ENCODE results near the gene NDRG3.
"Not testable (repeated sequence)": the region's sequence is repeated elsewhere in the genome, so short reads cannot be mapped to it uniquely, and the experiment has no call there.

Gene NDRG3

DNA sequence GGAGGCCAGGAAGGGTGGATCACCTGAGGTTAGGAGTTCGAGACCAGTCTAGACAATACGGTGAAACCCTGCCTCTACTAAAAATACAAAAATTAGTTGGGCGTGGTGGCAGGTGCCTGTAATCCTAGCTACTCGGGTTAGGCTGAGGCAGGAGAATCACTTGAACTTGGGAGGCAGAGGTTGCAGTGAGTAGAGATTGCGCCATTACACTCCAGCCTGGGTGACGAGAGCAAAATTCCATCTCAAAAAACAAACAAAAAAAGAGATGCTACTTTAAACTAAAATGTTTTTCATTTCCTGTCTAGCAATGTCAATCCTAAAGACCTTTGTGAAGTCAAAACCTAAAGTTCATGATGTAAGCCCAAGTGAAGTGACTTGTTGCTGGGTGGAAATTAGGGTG is 14.8 kb upstream of the NDRG3 start:
- DNase-seq (ENCODE audit: low read depth) = no peak

DNA sequence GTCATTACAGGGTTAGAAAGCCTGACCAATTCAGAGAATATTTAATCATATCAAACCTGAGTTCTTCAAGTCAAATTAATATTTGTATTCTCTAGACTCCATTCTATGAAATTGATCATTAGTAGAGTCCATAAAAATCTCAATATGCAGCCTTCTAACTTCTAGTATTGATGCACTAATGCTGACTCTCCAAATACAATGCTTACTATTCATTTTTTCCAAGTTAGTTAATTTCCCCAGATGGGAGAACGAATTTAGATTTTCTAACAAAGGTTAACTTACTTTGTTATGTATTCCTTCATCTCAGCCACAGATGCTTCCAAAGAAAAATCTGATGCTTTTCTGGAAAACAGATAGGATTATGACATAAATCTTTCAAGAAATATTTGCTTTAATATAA is 12.4 kb upstream of the NDRG3 start:
- no peak for DNase-seq (ENCODE audit: low read depth)

DNA sequence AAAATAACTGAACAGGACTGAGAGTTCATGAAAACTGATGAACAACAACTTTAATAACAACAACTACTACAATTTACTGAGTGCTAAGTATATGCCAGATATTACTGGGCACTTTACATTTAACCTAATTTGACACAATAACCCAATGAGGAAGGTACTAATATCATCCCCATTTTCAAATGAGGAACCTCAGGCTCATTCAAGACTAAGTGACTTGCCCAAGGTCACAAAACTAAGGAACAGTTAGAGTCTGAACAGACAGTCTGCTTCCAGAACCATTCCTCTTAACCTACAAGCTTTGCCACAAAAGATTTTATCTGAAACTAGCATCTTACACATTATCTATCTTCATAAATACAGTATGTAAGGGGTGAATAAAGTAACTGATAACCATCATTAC is 10.6 kb upstream of the NDRG3 start:
- DNase-seq (ENCODE audit: low read depth) = no peak

DNA sequence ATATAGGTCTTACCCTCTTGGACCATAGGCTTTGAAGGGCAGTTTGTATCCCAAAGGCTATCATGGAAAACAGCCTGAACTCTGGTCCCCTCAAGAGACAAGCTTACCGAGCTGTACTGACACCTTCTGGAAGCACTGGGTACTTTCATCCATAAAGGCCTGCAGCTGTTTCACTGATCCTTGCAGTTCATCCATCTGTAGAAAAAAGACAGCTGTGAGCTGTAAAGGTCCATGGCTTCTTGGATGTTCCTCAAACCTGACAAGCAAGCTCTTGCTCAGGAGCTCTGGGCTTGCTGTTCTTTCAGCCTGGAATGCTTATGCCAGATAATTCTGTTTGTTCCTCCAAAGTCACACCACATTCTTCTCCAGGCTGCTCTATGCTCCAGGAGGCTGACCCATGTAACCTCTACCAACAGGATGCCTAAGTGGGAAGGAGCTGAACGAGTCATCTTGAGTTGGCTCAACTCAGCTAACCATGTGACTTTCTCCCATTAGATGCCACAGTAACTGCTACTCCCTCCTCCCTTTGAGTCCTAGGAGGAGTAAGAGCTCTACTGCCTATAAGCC is 8.8 kb upstream of the NDRG3 start:
- DNase-seq (ENCODE audit: low read depth) = peak; percentile 71

DNA sequence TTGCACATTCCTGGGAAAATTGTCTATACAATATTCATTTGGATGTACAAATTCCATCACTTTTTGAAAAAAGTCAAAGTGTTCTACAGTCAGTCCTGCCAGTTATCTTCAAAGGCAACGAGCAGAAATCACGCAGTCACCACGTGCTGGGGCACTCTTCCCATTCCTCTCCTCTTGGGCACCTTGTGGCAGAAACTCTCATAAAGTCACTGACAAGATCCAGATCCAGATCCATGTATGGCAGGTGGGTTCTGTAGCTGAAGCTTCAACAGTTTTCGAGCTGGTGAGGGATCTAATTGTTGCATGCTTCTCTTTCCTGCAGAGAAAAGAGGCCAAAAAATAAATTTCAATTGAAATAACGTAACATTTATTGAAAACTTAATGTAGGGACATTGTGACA is 6.7 kb upstream of the NDRG3 start:
- no peak for DNase-seq (ENCODE audit: low read depth)

DNA sequence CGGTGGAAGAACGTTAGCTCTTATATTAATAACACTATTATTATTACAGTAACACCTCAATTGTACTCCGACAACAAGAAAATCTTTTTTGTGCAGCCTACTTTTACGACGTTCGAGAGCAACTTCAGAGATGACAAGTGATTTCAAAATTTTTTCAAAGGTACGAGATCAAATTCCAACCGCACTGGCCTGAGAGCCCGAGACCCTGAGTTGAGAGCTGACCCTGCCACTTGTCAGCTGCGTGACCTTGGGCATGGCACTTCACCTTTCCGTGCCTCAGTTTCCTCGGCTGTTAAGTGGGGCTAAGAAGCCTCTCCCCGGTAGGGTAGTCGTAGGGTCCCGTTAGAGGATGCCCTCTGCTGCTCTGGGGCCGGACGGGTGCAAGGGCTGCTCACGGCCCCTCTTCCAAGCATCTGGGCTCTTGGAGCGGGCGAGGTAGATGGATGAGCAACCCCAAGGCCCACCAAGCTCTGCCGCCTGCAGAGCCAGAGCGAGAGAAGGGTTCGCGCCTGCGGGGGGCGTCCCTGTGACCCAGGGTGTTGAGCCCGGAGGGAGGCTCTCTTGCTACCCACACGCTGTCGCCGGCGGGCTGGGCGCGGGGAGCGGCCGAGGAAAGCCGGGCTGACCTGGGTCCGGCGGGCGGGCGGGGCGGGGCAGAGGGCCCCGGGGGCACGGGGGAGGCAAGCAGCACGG is 510 bp downstream of the NDRG3 start:
- DNase-seq (ENCODE audit: low read depth) = no peak

DNA sequence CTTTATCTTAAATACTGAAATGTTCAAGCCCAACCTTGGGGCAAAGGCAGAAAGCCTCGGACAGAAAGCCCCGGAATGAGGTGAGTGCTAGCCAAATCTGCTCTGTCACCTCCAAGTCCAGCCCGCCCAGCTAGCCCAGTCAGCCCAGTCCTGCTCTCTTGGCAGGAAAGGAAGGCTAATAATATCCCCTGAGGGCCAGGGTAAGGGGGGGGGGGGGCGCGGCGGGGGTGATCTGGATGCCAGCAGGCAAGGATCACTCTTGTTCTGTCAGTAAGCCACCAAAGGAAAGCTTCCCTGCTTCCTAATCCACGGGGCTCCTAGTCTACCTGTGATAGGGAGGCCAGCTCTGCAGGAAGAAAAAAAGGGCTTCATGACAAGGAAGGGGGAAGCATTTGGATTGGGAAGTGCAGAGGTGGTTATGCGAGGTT is 1.1 kb downstream of the NDRG3 start:
- DNase-seq (ENCODE audit: low read depth) = peak; percentile 43

DNA sequence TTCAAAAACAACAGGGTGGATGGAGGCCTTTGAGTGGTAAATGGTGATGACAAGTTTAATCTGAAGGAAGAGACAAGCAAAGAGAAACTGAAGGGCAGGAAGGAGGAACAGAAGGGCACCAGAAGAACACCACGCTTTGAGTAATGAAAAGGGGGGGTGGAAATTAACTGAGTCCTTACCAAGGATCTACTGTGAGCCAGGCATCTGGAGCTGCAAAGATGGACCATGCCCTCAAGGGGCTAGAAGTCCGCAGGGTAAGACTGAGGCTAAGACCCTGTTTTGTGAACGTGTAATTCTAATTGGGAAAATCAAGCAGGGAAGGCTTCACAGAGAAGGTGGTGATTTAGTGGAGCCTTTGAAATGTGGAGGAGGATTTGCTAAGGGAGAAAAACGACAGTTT is 1.6 kb downstream of the NDRG3 start:
- no peak for DNase-seq (ENCODE audit: low read depth)

DNA sequence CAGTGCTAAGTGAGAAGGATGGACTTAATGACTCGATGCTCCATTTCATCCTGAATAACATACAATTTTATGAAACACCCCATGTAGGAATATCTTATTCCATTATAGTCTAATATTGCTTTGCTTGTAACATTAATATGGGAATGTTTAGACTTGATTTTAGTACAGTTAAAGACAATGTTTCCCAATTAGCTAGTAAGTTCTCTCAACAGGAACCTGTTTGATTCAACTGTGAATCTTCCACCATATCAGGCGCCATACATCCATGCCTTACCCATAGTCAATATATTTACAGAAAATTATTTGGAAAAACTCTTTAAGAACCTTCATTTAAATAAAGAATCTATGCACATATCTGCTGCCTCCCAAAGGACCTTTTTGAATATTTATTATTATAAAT is 3.3 kb downstream of the NDRG3 start:
- no peak for DNase-seq (ENCODE audit: low read depth)

DNA sequence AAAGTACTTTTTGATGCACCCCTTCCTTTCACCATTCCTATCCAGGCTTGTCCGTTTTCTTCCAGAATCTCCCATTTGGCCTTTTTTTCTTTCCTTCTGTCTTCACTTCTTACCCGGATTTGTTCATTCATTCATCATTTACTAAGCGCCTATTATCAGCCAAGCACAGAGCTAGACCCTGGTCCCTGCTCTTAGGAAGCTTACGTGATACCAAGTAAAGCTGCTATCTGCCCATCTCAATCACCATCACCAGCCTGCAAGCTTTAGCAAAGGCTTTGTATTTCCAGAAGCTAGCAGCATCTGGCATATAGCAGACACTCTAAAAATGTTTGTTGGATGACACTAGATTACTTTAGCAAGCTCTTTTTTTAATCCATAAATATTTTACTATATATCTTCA is 4.8 kb downstream of the NDRG3 start:
- no peak for DNase-seq (ENCODE audit: low read depth)

DNA sequence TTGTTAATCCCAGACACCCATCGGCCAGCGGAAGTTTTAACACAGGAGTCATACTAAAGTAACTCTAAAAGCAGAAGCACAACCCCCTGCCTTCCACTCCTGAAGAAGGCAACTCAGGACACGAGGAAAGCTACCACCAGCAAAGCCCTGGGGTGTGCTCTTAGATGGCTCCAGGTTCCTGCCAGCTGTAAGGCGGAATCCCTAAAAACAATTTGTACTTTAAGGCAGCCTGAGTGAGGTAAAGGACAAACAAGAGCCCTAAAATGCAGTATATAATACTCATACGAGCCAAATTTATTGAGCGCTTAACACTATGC is 8.7 kb downstream of the NDRG3 start:
- no peak for DNase-seq (ENCODE audit: low read depth)

DNA sequence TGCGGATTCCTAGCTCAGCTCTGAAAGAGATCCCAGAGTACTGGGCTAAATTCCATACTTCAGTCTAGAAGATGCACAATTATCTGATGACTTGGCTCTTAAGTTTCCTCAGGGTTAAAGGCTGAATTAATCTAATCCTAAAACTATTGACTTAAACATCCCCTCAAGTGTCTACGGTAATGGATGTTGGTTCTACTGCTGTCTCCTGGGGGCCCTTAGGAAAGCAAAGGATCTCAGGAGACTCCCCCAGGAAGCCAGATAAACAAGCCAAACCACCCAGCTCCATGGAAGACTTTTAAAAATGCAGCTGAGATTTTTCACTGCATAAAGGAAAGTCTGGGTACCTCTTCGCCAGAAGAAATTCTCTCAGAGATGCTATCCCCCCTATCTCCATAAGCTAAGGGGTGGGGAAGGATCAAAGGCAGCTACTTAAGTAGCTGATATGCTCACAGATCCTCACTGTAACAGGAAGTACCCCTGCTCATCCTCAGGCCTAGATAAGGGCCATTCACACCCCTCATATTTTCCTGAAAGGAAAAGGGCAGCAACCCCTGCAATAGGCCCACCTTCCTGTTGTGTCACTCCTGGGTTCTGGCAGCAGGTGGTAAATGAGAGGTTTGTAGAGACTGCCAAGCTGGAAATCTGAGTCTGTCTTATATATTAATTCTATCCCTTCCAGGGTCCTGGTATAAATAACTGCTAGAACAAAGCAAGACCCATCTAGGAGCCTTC is 9.3 kb downstream of the NDRG3 start:
- no peak for DNase-seq (ENCODE audit: low read depth)

DNA sequence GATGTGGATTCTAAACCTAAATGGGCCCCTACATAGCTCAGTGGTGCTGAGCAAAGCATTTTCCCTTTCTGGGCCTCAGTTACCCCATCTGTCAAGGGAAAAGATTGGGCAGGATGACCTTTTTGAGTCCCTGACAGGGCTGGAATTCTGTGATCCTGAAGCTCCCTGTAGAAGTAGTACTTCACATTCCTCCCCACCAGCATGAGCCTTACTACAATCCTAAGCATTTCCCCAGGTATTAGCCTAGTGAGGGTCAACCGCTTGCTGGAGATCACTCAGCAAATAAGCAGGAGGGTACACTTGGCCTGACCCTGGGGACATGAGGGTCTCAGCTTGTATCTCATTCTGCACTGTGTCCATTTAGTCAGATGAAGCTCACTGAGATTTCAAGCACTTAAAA is 13.4 kb downstream of the NDRG3 start:
- DNase-seq (ENCODE audit: low read depth) = no peak

DNA sequence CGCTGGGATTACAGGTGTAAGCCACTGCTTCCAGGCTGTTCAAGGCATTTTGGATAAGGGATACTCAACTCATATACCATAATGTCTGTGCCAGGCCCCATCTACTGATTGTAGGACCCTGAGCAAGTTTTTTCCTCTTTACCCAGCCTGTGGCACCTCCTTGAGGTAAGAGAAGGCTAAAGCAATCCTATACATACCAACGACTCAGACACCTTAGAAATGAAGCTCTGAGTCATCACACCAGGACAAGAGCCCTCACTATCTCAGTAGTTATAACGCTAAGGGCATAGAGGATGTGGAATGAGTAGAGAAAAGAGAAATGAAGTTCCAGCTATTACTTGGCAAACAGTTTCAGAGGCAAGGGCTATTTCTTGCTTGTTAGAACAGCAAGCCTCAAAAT is 16.9 kb downstream of the NDRG3 start:
- DNase-seq (ENCODE audit: low read depth) = no peak

DNA sequence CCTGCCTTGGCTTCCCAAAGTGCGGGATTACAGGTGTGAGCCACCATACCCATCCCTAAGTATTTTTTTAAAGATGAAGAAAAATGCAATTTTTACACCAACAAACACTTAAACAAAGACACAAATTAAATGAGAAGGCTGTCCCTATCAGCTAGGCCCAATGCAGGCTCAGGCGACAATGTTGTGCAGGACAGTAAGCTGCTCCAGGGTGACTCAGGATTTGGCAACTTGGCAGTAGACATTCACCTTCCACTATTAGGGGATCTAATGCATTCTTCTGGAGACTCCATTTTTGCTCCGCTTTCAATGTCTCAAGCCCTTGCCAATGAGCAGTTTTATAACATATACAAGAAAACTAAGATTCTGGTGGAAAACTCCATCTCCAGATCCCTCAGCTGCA is 19.7 kb downstream of the NDRG3 start:
- no peak for DNase-seq (ENCODE audit: low read depth)

DNA sequence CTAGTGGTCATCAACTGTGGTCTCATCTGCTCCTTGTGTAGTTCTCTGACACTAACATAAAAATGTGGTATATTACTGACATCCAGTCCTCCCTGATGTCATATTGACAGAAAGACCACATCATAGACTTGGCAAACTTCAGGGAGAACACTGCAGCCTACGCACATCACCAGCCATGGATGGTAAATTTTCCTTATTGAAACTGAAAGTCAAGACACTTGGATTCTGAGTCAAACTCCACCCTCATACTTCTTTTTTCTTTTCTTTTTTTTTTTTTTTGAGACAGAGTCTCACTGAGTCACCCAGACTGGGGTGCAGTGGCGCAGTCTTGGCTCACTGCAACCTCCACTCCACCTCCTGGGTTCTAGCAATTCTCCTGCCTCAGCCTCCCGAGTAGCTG is 25.4 kb downstream of the NDRG3 start:
- DNase-seq (ENCODE audit: low read depth) = peak; percentile 26

DNA sequence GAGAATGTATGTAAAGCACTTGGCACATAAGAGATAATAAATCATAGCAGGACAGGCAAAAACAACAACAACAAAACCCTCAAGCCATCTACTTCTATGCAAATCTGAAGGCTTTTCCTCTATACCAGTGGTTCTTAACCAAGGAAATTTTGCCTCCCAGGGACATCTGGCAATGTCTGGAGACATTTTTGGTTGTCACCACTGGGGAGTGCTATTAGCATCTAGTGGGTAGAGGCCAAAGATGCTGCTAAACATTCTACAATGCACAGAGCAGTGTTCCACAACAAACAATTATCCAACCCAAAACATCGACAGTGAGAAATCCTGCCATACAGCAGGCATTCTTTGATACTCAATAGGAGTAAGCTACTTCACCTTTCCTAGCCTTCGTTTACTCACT is 28.2 kb downstream of the NDRG3 start:
- no peak for DNase-seq (ENCODE audit: low read depth)

DNA sequence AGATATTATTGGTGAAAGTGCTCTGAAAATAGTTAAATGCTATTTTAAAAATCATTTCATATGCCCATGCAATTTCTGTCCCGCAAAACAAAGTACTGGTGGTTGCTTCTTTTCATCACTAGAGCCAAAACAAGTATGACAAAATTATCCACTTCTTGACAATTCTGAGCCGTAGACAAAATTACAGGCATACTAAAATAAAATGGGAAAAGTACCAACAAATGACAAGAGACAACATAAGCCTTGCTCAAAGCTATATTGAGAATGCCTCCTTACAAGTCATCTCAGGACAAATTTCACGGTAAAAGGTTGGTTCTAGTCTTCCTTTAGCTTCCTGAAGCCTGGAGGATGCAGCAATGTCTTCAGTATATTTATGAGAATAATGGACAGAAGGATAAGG is 28.9 kb downstream of the NDRG3 start:
- DNase-seq (ENCODE audit: low read depth) = no peak

DNA sequence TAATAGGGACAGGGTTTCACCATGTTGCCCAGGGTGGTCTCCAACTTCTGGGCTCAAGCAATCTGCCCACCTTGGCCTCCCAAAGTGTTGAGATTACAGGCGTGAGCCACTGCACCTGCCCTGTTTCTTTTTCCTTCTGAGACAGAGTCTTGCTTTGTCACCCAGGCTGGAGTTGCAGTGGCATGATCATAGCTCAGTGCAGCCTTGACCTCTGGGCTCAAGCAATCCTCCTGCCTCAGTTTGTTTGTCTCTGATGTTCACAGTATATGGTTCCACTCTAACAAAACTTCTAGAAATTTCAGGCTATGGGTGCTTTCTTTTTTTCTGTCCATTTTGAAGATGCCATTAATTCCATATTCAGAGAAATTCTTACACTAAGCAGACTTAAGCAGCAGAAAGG is 33.1 kb downstream of the NDRG3 start:
- DNase-seq (ENCODE audit: low read depth) = no peak

DNA sequence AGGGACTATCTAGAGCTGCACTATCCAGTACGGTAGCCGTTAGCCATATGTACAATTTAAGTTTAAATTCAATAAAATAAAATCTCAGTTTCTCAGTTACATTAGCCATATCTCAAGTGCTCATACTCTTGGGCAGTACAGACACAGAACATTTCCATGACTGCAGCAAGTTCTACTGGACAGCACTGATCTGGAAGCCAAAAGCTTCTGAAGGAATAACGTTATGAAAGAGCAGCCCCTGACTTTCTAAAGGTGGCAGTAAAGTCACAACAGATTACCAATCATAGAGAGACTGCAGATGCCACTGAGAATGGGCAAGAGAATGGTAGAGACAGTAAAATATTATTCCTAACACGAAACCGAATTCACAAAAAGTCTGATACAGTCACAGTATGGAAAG is 36.8 kb downstream of the NDRG3 start:
- no peak for DNase-seq (ENCODE audit: low read depth)

DNA sequence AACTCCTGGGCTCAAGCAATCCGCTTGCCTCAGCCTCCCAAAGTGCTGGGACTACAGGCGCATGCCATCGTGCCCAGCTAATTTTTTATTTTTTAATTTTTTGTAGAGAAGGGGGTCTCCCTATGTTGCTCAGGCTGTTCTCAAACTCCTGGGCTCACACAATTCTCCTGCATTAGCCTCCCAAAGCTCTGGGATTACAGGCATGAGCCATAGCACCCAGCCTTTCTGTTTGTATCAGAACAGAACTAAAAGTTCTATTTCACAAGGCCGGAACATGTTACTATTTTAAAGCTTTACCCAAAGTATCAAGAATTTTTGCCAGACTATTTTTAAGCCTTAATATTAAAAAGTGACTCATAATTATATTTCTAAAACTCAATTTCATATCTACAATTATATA is 42.4 kb downstream of the NDRG3 start:
- DNase-seq (ENCODE audit: low read depth) = no peak

DNA sequence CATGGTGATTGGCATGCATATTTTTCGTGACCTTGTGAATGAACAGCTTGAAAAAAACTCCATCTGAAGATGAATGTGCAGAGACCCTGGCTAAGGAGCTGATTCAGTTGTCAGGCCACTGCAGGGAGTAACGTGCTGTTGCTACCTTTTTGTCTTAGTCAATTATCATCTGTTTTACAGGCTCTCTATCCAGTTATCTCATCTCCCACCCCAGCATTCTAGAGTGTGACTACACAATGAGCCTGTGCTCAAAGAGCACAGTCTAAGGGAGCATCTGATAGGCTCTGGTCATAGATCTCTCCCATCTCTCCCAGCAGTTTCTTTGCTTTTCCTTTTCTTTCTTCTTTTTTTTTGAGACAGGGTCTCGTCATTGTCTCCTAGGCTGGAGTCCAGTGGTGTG is 45.5 kb downstream of the NDRG3 start:
- no peak for DNase-seq (ENCODE audit: low read depth)

DNA sequence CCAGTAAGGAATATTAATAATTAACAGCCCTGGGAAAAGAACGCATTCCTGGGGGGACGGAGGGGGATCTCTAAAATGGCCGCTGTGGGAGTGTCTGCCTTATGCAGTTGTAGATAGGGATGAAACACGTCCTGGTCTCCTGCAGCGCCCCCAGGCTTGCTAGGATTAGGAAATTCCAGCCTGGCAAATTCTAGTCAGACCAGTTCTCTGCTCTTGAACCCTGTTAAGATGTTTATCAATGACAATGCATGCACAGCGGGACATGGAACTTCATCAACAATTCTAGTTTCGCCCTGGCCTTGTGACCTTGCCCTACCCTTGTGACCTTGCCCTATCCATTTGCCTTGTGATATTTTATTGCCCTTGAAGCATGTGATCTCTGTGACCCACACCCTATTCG is 50.4 kb downstream of the NDRG3 start:
- DNase-seq (ENCODE audit: low read depth) = not testable (repeated sequence)

DNA sequence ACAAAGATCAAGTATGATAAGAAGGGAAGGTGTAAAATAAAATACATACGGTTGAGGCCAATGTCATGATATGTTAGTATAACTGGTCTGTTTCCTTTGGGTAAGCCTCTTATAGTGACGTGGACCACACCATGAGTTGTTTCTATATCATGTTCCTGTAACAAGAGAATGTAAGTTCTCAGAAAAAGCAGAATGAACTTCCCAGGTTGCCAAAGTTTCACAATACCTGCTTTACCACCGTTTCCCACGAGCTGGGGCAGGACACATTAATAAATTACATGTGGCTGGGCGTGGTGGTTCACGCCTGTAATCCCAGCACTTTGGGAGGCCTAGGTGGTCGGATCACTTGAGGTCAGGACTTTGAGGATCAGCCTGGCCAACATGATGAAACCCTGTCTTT is 57.3 kb downstream of the NDRG3 start:
- DNase-seq (ENCODE audit: low read depth) = no peak
